Peyer's patch (tissue), 4 donors: Measurements from ENCODE around the gene CCDC196. TPM values are rescaled to one million over a fixed set of nuclear protein-coding genes. Genes with fewer than 3 reads are reported as not detected.

ENCODE experiments used
- DNase-seq, 3 donors: peaks; one replicate each; pipeline ENCODE4 v3.0.0-alpha.2; 2017 to 2019
- H3K27ac ChIP-seq, 4 donors: fragments of 200-600 bp; sonication (generic); one replicate each; pipeline ENCODE4 v1.5.1; 2016 to 2019
- H3K27me3 ChIP-seq, 2 donors: fragments of 200-600 bp; sonication (generic); one replicate each; pipeline ENCODE4 v1.5.1; 2019
- H3K36me3 ChIP-seq, 3 donors: fragments of 200-600 bp; sonication (generic); one replicate each; pipeline ENCODE4 v1.5.1; 2016 to 2019
- H3K4me1 ChIP-seq, 4 donors: fragments of 200-600 bp; sonication (generic); one replicate each; pipeline ENCODE4 v1.5.1; 2016 to 2019
- H3K4me3 ChIP-seq, 4 donors: fragments of 200-600 bp; sonication (generic); 1 replicate in 3 of 4; 2 replicates in 1 of 4; pipeline ENCODE4 v1.5.1; 2016 to 2019; ENCODE audit warnings: mild to moderate bottlenecking in 1 of 4
- H3K9me3 ChIP-seq, 4 donors: fragments of 200-600 bp; sonication (generic); one replicate each; pipeline ENCODE4 v1.5.1; 2016 to 2019; ENCODE audit warnings: mild to moderate bottlenecking in 1 of 4
- POLR2A ChIP-seq, 2 donors: fragments of 450-650 bp; IDR thresholded peaks; one replicate each; pipeline ENCODE4 v1.5.1; 2017; ENCODE audit warnings: antibody characterized with exemption in 2 of 2, mild to moderate bottlenecking in 2 of 2, moderate library complexity in 2 of 2
- total RNA-seq, 4 donors: library from RNA; depleted of rRNA; stranded (reverse); fragments of >200 nt; gene quantifications; one replicate each; pipeline ENCODE4 v1.1.0, GENCODE V29; 2016
- TF ChIP-seq, protein P1 (sequence below), 6 experiments: fragments of 450-650 bp in 4 of 6; fragments of 200-600 bp in 2 of 6; sonication (generic) in 1 of 6; IDR thresholded peaks; one replicate each; pipeline ENCODE4 v1.5.1; 2017 to 2019; ENCODE audit warnings: antibody characterized with exemption in 6 of 6, mild to moderate bottlenecking in 3 of 6, moderate library complexity in 1 of 6

Gene CCDC196
- total RNA-seq, 4 donors from 2014 or later = not detected

- Histone ChIP-seq H3K4me1 (no peaks in the 10 kb centered on the region), H3K27ac (no peak overlapping the region), H3K4me3 (no peak overlapping the region), H3K36me3 (no peaks in the 10 kb centered on the region), H3K9me3 (no peaks in the 10 kb centered on the region), H3K27me3 (no peaks in the 10 kb centered on the region)
- no peak for DNase-seq
- no peak for TF ChIP-seq POLR2A (IDR thresholded peaks at IDR 0.05)
- TF ChIP-seq, protein P1, sequence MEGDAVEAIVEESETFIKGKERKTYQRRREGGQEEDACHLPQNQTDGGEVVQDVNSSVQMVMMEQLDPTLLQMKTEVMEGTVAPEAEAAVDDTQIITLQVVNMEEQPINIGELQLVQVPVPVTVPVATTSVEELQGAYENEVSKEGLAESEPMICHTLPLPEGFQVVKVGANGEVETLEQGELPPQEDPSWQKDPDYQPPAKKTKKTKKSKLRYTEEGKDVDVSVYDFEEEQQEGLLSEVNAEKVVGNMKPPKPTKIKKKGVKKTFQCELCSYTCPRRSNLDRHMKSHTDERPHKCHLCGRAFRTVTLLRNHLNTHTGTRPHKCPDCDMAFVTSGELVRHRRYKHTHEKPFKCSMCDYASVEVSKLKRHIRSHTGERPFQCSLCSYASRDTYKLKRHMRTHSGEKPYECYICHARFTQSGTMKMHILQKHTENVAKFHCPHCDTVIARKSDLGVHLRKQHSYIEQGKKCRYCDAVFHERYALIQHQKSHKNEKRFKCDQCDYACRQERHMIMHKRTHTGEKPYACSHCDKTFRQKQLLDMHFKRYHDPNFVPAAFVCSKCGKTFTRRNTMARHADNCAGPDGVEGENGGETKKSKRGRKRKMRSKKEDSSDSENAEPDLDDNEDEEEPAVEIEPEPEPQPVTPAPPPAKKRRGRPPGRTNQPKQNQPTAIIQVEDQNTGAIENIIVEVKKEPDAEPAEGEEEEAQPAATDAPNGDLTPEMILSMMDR (IDR thresholded peaks at IDR 0.05) = no peak
These were observed 2.8 kb upstream of the CCDC196 start for GRCh38 chr14:66483322-66483721.

DNA sequence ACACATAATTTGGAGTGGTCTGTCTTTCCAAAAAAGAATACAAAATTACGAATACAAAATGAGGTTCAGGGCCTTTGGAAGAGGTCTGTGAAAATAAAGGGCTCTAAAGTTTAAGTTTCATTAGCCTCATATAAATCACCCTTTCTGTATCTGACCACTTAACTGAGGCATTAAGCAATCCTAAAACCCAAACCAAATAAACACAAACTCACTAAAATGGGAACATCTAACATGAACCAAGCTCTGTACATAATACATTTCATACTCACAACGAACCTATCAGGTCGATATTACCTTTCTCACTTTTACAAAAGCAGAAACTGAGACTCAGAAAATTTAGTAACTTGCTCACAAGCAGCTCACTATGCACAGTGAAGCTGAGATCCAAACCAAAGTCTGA is 1.1 kb upstream of the CCDC196 start:
- Histone ChIP-seq H3K27ac (no peak overlapping the region), H3K4me3 (no peak overlapping the region), H3K36me3 (no peaks in the 10 kb centered on the region), H3K9me3 (no peaks in the 10 kb centered on the region), H3K4me1 (no peaks in the 10 kb centered on the region), H3K27me3 (no peaks in the 10 kb centered on the region)
- no peak for DNase-seq
- TF ChIP-seq, protein P1 (IDR thresholded peaks at IDR 0.05) = no peak
- no peak for TF ChIP-seq POLR2A (IDR thresholded peaks at IDR 0.05)

GRCh38 chr14:66487164-66487563 is 993 bp downstream of the CCDC196 start:
- TF ChIP-seq POLR2A (IDR thresholded peaks at IDR 0.05) = no peak
- TF ChIP-seq, protein P1 (IDR thresholded peaks at IDR 0.05) = no peak
- DNase-seq = no peak
- Histone ChIP-seq H3K36me3 (no peaks in the 10 kb centered on the region), H3K27me3 (no peaks in the 10 kb centered on the region), H3K4me1 (no peaks in the 10 kb centered on the region), H3K4me3 (no peak overlapping the region), H3K9me3 (no peaks in the 10 kb centered on the region), H3K27ac (no peak overlapping the region)

DNA sequence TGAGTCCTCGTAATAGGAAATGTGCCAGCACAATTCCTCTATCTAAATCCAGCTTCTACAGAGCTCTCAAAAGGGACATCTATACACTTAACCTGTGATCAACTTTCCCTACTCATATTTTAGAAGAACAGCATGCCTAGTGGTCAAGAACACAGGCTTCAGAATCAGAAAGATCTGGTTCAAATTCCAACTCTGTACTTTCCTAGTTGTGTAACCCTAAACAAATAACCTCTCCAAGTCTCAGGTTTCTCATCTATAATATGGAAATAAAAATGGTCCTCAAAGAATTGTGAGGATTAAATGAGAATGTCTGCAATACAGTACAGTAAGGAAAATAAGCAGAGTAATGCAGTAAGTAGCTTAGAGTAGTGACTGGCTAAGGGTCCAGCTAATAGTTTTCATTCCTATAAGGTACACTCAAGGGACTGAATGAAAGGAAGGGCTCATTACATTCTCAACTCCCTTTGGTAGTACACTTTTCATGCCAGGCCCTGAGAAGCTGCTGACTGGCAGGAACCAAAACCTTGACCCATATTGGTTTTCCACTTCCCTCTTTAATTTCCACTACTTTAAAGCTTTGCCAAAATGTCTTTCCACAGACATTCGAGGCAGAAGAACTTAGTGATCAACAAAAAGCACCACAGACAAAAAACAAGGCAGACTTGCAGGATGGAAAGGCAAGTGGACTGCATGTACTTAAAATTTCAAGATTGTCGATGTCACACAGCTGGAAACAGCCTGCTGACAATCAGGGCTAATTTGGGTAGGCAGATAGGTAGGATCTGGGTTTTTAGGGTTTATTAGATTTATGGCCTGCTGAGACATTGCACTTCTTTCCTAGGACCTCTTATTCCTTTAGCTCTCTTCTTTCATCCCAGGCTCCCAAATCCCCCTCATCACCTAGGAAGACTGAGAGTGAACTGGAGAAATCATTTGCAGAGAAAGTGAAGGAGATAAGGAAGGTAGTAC is 4.3 kb downstream of the CCDC196 start:
- no peaks in the 10 kb centered on the region for H3K27me3 ChIP-seq
- H3K4me3 ChIP-seq = no peak overlapping the region
- no peaks in the 10 kb centered on the region for H3K36me3 ChIP-seq
- TF ChIP-seq, protein P1 (IDR thresholded peaks at IDR 0.05) = no peak
- TF ChIP-seq POLR2A (IDR thresholded peaks at IDR 0.05) = no peak
- H3K9me3 ChIP-seq = no peaks in the 10 kb centered on the region
- no peak overlapping the region for H3K27ac ChIP-seq
- no peak for DNase-seq
- no peaks in the 10 kb centered on the region for H3K4me1 ChIP-seq

DNA sequence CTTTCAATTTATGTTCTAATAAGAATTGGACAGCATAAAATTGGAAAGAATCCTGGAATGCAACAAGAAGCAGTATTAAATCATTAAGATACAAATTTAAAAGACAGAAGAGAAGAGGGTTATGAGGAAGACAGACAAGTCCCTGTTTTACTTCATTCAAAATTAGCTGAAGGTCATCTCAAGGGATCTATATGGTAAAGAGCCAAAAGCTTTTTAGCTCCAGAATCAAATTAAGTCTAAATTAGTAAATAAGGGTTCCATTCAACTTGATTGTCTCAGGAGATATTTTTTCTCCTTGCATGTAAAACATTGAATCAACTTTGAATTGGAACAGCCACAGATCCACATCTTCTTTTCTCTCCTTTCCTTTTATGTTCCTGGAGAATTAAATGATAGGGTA is 7.6 kb downstream of the CCDC196 start:
- no peaks in the 10 kb centered on the region for H3K9me3 ChIP-seq
- H3K27ac ChIP-seq = no peak overlapping the region
- H3K27me3 ChIP-seq = no peaks in the 10 kb centered on the region
- TF ChIP-seq POLR2A (IDR thresholded peaks at IDR 0.05) = no peak
- TF ChIP-seq, protein P1 (IDR thresholded peaks at IDR 0.05) = no peak
- no peaks in the 10 kb centered on the region for H3K36me3 ChIP-seq
- DNase-seq = no peak
- H3K4me1 ChIP-seq = peaks cover 0 to 5% (median 0%) of the 10 kb centered on the region in 4 donors
- H3K4me3 ChIP-seq = no peak overlapping the region
